Peyer's patch (tissue), 4 donors: Measurements from ENCODE around the gene VRK2. TPM values are rescaled to one million over a fixed set of nuclear protein-coding genes. Genes with fewer than 3 reads are reported as not detected.

Experiments used
- DNase-seq, 3 donors: peaks; one replicate each; pipeline ENCODE4 v3.0.0-alpha.2; 2017 to 2019
- H3K27ac ChIP-seq, 4 donors: fragments of 200-600 bp; sonication (generic); one replicate each; pipeline ENCODE4 v1.5.1; 2016 to 2019
- H3K27me3 ChIP-seq, 2 donors: fragments of 200-600 bp; sonication (generic); one replicate each; pipeline ENCODE4 v1.5.1; 2019
- H3K36me3 ChIP-seq, 3 donors: fragments of 200-600 bp; sonication (generic); one replicate each; pipeline ENCODE4 v1.5.1; 2016 to 2019
- H3K4me1 ChIP-seq, 4 donors: fragments of 200-600 bp; sonication (generic); one replicate each; pipeline ENCODE4 v1.5.1; 2016 to 2019
- H3K4me3 ChIP-seq, 4 donors: fragments of 200-600 bp; sonication (generic); 1 replicate in 3 of 4; 2 replicates in 1 of 4; pipeline ENCODE4 v1.5.1; 2016 to 2019; ENCODE audit warnings: mild to moderate bottlenecking in 1 of 4
- H3K9me3 ChIP-seq, 4 donors: fragments of 200-600 bp; sonication (generic); one replicate each; pipeline ENCODE4 v1.5.1; 2016 to 2019; ENCODE audit warnings: mild to moderate bottlenecking in 1 of 4
- CTCF ChIP-seq, 6 experiments: fragments of 450-650 bp in 4 of 6; fragments of 200-600 bp in 2 of 6; sonication (generic) in 1 of 6; IDR thresholded peaks; one replicate each; pipeline ENCODE4 v1.5.1; 2017 to 2019; ENCODE audit warnings: antibody characterized with exemption in 6 of 6, mild to moderate bottlenecking in 3 of 6, moderate library complexity in 1 of 6
- POLR2A ChIP-seq, 2 donors: fragments of 450-650 bp; IDR thresholded peaks; one replicate each; pipeline ENCODE4 v1.5.1; 2017; ENCODE audit warnings: antibody characterized with exemption in 2 of 2, mild to moderate bottlenecking in 2 of 2, moderate library complexity in 2 of 2
- total RNA-seq, 4 donors: library from RNA; depleted of rRNA; stranded (reverse); fragments of >200 nt; gene quantifications; one replicate each; pipeline ENCODE4 v1.1.0, GENCODE V29; 2016

The VRK2 gene
- total RNA-seq, 4 donors from 2014 or later: 5.7 to 17.3 (median 10.6) TPM

- no peaks in the 10 kb centered on the region for H3K27me3 ChIP-seq
- H3K4me3 ChIP-seq: no peak overlapping the region
- H3K36me3 ChIP-seq: no peaks in the 10 kb centered on the region
- no peaks in the 10 kb centered on the region for H3K4me1 ChIP-seq
- no peak for DNase-seq
- no peak overlapping the region for H3K27ac ChIP-seq
- TF ChIP-seq CTCF (IDR thresholded peaks at IDR 0.05): no peak
- no peak for TF ChIP-seq POLR2A (IDR thresholded peaks at IDR 0.05)
- no peaks in the 10 kb centered on the region for H3K9me3 ChIP-seq
These were observed 21.3 kb upstream of the VRK2 start for GRCh38 chr2:58025150-58025933.

- no peak for TF ChIP-seq POLR2A (IDR thresholded peaks at IDR 0.05)
- no peak for TF ChIP-seq CTCF (IDR thresholded peaks at IDR 0.05)
- H3K36me3 ChIP-seq: no peaks in the 10 kb centered on the region
- H3K27me3 ChIP-seq: no peaks in the 10 kb centered on the region
- H3K9me3 ChIP-seq: no peaks in the 10 kb centered on the region
- H3K4me3 ChIP-seq: no peak overlapping the region
- no peak overlapping the region for H3K27ac ChIP-seq
- DNase-seq: no peak
- no peaks in the 10 kb centered on the region for H3K4me1 ChIP-seq
These were observed 19.6 kb upstream of the VRK2 start for GRCh38 chr2:58027029-58027428.

GRCh38 chr2:58030771-58031170, 15.8 kb upstream of the VRK2 start:
- DNase-seq: no peak
- H3K4me1 ChIP-seq: peaks cover 0 to 3% (median 0%) of the 10 kb centered on the region in 4 donors
- no peaks in the 10 kb centered on the region for H3K36me3 ChIP-seq
- H3K4me3 ChIP-seq: no peak overlapping the region
- H3K9me3 ChIP-seq: no peaks in the 10 kb centered on the region
- H3K27me3 ChIP-seq: no peaks in the 10 kb centered on the region
- no peak overlapping the region for H3K27ac ChIP-seq
- TF ChIP-seq CTCF (IDR thresholded peaks at IDR 0.05) (no peak), POLR2A (IDR thresholded peaks at IDR 0.05) (no peak)

GRCh38 chr2:58032016-58032763, 14.4 kb upstream of the VRK2 start:
- Histone ChIP-seq H3K27me3 (no peaks in the 10 kb centered on the region), H3K27ac (no peak overlapping the region), H3K36me3 (no peaks in the 10 kb centered on the region), H3K4me1 (peaks cover 0 to 3% (median 0%) of the 10 kb centered on the region in 4 donors), H3K9me3 (no peaks in the 10 kb centered on the region), H3K4me3 (no peak overlapping the region)
- DNase-seq: peak in 2 of 3 donors; percentile 50 to 53
- TF ChIP-seq POLR2A (IDR thresholded peaks at IDR 0.05) (no peak), CTCF (IDR thresholded peaks at IDR 0.05) (no peak)

- TF ChIP-seq POLR2A (IDR thresholded peaks at IDR 0.05) (no peak), CTCF (IDR thresholded peaks at IDR 0.05) (no peak)
- Histone ChIP-seq H3K27me3 (no peaks in the 10 kb centered on the region), H3K36me3 (no peaks in the 10 kb centered on the region), H3K4me3 (no peak overlapping the region), H3K4me1 (peaks cover 0 to 3% (median 0%) of the 10 kb centered on the region in 4 donors), H3K27ac (no peak overlapping the region), H3K9me3 (no peaks in the 10 kb centered on the region)
- DNase-seq: no peak
These were observed 13.9 kb upstream of the VRK2 start for GRCh38 chr2:58032764-58033080.
